Activated CD8-positive, alpha-beta memory T cell treated with anti-CD3 and anti-CD28 coated beads, Interleukin-2, amount 50 U/mL, for 4 hours (primary cell): ENCODE data around the gene ANKZF1.

Experiments used
- DNase-seq: peaks from one replicate; pipeline ENCODE4 v3.0.0-alpha.2; 2020

Gene ANKZF1

GRCh38 chr2:219209236-219210195 is 20.1 kb upstream of the ANKZF1 start:
- DNase-seq, result no peak

DNA sequence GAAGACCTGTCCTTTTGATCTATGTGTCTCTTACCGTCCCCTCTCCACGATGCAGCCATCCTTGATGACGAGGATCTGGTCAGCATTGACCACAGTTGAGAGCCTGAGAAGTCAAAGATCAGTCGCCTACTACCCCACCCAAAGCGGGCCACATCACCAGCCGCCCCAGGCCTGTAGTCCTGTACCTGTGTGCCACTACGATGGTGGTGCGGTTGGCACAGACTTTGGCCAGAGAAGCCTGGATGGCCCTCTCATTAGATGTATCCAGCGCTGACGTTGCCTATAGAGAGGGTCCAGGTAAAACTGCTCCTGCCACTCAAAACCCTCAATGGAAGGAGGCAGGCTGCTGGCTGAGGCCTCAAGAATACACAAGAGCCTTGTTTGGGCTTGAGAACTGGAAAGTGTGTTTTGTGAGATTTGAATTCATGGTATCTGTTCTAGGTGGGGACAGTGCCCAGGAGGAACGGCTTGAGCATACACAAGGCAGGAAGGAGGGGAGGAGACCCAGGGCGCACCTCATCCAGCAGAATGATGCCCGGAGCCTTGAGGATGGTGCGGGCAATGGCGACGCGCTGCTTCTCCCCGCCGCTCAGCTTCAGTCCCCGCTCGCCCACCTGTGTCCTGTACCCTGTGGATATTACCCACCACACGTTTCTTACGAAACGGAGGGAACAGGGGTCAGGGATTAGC is 19.3 kb upstream of the ANKZF1 start:
- no peak for DNase-seq

DNA sequence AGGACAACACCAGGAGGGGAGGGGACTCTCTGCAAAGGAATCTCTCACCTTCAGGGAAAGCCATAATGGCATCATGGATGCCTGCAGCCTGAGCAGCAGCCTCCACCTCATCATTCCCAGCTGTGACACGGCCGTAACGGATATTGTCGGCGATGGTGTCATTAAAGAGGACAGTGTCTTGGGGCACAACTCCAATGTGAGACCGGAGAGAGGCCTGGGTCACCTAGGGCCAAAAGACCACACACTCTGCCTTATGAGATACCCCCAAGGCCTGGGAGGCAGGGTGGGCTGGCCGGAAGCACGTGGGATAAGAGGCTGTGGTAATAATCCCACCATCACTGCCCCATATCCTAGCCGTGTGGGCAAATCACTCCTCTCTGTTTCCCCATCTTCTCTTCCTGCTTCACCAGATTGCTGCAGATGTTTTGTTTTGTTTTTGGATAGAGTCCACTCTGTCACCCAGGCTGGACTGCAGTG is 18.7 kb upstream of the ANKZF1 start:
- no peak for DNase-seq

- DNase-seq, result no peak
These were observed 16.6 kb upstream of the ANKZF1 start for GRCh38 chr2:219213026-219213415.

GRCh38 chr2:219213486-219214071 is 16.0 kb upstream of the ANKZF1 start:
- no peak for DNase-seq

DNA sequence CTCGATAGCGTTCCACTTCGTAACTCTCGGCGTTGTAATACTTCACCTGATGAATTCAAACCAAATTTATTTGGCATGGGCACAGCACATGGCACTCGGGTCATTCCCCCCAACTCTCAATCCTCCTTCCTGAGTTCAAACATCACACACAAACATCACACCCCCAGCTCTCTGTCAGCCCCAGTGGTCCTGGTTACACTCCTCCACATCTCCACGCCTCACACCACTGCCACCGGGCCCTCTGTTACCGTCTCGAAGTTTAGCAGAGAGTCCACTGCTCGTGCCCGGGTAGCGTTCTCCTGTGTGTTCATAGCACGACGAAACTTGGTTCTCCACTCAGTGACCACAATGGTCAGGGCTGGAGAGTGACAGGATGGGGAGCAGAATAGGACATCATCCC is 15.5 kb upstream of the ANKZF1 start:
- DNase-seq, result no peak

DNA sequence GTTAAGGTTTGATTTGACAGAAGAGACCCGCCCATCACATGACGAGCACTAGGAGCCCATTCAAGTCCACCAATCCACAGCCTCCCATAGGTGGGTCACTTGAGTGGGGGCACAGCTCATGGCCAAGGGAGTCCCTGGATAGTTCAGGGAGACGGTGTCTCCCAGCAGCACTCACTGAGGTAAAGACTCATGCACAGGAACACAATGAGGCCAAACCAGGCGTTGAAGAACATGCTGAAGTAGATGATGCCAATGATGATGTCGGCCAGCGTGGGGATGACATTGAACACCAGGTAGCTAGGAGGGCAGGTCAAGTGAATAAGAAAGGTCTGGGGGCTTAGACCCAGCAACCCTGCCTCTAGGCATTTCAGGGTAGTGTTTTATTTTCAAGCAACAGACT is 14.8 kb upstream of the ANKZF1 start:
- DNase-seq, result no peak

- no peak for DNase-seq
These were observed 13.6 kb upstream of the ANKZF1 start for GRCh38 chr2:219215871-219216534.

GRCh38 chr2:219216535-219216915 is 13.1 kb upstream of the ANKZF1 start:
- DNase-seq, result no peak

DNA sequence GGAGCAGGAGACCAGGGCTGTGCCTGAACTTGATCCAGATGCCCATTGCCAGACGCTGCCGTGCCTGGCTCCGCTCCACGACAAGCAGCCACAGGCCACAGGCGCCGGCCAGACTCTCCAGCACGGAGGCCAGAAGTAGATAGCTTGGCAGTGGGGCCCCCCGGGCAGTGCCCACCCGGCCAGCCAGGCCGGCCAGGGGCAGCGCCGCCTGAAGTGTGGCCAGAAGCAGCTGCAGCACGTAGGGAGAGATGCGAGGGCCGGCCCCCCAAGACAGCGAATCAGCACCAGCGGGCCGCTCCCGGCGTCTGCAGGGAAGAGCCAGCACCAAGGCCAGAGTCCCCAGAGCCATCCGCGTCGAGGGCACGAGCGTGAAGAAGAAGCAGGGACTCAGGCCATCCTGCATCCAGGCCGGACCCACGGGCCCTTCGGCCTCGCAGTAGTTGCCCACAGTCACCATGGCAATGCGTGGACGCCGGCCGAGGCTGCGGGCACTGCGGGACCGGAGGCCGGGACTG is 11.3 kb upstream of the ANKZF1 start:
- DNase-seq, result no peak

DNA sequence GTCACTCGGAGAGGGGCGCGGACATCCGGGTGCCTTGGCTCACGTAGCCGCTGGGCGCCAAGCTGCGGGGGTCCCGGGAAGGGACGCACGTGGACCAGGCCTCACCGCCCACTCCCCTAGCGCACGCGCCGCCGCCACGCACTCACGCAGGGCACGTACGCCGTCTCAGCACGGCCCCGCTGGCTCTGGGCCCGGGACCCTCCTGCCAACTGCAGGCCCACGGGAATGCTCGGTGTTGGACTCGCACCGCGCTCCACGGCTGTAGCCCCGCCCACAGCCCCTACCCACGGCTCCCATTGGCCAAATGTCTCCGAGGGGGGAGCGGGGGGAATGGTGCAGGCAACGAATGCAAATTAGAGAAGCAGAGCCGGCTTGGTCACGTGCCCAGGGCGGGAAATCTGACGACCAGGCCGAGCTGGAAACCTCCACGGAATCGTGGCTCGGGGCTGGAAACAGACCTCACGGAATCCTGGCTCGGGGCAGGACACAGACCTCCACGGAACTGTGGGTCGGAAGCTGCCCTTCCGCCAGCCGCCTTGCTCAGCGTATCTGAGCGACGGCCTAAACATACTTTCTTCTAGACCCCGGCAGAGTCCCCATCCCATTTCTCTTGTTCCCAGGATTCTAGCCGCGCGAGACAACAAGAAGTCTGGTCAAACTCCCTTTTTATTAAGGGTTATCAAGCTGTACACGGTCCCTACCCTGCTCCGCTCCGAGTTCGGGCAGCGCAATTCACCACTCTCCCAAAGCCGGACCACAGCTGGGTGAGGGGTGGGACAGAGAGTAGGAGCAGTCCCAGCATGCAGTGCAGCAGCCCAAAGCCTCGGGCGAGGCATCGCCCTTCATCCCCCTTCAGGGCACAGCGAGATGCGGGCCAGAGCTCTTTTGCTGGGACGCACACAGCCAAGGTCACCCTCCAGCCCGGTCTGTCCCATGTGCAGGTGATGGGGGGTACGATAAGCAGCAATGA is 10.6 kb upstream of the ANKZF1 start, which contains the start of gene ABCB6:
Gene ABCB6, minus strand, starts transcription at position 227 of the 970 bp plus-strand sequence. CDS start 285 bp downstream, outside the sequence.
- DNase-seq, result peak; percentile 89

DNA sequence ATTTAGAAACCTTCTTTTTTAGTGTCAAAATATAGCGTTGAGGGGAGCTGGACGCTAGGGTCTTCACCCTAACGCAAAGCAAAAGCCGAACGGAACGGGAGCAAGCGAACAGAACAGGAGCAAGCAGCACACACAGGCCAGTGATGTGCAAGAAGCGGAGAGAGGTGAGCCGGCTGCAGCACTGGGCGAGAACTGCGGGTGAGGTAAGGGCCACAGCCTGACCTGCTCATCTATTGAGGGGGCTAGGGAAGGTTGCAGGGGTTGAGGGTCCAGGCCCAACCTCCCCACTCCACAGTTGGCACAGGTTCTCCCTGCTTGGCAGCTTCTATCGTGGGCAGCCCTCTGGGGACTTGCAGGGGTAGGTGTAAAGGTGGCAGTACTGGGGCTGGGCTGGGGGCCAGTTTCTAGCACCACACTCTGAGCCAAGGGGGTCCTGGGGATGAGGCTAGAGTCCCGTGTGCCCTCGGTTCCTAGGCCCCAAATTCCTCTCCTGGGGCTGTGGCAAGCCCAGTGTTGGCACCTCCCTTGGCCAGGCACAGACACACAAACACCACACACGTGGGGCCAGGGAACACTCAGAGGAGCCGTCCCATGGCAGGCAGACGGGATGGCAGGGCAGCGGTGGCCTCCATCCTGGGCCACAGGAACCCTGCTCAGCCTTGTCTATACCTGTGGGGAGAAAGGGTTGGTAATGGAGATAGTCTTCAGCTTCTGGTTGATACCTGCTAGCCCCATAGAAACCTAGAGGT is 9.6 kb upstream of the ANKZF1 start:
- no peak for DNase-seq

GRCh38 chr2:219220652-219221402 is 8.8 kb upstream of the ANKZF1 start:
- no peak for DNase-seq

GRCh38 chr2:219221957-219222518 is 7.6 kb upstream of the ANKZF1 start:
- no peak for DNase-seq

DNA sequence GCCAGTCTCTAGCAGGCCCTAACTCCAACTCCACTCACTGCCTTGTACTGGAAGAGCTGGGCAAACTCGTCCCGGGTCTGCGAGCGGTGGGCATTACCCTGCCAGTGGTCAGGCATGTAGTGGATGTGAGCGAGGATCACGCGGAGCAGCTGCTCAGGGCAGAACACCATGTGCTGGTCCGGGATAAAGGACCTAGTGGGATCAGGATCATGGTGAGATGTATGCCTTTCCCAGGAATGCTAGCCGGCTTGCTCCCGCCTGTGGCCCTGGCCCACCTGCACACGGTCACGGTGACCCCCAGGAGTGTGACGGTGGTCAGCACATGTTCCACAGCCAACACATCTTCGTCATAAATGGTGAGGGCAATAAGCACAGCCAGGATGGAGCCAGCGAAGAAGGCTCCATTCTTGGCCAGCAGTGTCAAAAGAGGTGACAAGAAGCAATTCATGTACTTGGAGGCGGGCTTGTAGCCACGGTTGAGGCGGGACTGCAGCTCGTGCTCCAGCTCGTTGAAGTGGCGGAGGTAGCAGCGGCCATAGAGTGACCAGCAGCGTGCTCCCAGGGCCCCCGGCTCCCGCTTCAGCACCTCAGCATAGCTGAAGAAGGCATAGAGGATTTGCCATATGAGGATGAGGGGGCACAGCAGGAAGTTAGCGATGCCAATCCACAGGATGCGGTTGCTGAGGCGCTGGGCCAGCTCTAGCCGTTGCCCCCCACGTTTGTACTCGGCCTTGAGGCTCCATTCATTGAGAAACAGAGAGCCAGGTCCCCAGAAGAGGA is 5.6 kb upstream of the ANKZF1 start:
- DNase-seq, result no peak

- no peak for DNase-seq
These were observed 4.3 kb upstream of the ANKZF1 start for GRCh38 chr2:219225350-219225749.

GRCh38 chr2:219228041-219228910 is 1.3 kb upstream of the ANKZF1 start:
- no peak for DNase-seq

GRCh38 chr2:219228911-219229304 is 698 bp upstream of the ANKZF1 start:
- DNase-seq, result no peak
